ENCODE data around the gene CYP39A1.

DNA sequence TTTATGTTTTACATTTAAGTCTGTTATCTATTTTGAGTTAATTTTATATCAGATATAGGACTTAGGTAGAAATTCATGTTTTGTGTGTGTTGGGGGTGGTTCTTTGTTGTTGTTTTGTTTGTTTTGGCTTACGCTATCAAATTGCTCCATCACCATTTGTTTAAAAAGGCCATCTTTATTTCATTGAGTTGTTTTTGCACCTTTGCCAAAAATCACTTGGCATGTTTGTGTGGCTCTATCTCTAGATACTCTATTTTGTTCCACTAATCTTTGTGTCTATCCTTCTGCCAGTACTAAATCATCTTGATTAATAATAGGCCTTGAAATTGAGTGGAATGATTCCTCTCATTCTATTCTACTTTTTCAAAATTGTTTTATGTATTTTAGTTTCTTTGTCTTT is 7.4 kb downstream of the CYP39A1 start:
- TF ChIP-seq EZH2 (IDR thresholded peaks at IDR 0.05; ENCODE audit: low read depth, unreplicated experiment) (no peak), POLR2AphosphoS5 (IDR thresholded peaks at IDR 0.05; ENCODE audit: low read depth) (no peak), ZNF114 (CRISPR knock-in tag; IDR thresholded peaks at IDR 0.05) (no peak), CREB1 (CRISPR knock-in tag; IDR thresholded peaks at IDR 0.05; ENCODE audit: low read depth) (no peak), JUNB (IDR thresholded peaks at IDR 0.05; ENCODE audit: unreplicated experiment) (no peak)
- TF ChIP-seq, protein P1, sequence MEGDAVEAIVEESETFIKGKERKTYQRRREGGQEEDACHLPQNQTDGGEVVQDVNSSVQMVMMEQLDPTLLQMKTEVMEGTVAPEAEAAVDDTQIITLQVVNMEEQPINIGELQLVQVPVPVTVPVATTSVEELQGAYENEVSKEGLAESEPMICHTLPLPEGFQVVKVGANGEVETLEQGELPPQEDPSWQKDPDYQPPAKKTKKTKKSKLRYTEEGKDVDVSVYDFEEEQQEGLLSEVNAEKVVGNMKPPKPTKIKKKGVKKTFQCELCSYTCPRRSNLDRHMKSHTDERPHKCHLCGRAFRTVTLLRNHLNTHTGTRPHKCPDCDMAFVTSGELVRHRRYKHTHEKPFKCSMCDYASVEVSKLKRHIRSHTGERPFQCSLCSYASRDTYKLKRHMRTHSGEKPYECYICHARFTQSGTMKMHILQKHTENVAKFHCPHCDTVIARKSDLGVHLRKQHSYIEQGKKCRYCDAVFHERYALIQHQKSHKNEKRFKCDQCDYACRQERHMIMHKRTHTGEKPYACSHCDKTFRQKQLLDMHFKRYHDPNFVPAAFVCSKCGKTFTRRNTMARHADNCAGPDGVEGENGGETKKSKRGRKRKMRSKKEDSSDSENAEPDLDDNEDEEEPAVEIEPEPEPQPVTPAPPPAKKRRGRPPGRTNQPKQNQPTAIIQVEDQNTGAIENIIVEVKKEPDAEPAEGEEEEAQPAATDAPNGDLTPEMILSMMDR (conservative IDR thresholded peaks at IDR 0.05; ENCODE audit: low read depth in 2 of 2), result no peak
- TF ChIP-seq, protein P2, sequence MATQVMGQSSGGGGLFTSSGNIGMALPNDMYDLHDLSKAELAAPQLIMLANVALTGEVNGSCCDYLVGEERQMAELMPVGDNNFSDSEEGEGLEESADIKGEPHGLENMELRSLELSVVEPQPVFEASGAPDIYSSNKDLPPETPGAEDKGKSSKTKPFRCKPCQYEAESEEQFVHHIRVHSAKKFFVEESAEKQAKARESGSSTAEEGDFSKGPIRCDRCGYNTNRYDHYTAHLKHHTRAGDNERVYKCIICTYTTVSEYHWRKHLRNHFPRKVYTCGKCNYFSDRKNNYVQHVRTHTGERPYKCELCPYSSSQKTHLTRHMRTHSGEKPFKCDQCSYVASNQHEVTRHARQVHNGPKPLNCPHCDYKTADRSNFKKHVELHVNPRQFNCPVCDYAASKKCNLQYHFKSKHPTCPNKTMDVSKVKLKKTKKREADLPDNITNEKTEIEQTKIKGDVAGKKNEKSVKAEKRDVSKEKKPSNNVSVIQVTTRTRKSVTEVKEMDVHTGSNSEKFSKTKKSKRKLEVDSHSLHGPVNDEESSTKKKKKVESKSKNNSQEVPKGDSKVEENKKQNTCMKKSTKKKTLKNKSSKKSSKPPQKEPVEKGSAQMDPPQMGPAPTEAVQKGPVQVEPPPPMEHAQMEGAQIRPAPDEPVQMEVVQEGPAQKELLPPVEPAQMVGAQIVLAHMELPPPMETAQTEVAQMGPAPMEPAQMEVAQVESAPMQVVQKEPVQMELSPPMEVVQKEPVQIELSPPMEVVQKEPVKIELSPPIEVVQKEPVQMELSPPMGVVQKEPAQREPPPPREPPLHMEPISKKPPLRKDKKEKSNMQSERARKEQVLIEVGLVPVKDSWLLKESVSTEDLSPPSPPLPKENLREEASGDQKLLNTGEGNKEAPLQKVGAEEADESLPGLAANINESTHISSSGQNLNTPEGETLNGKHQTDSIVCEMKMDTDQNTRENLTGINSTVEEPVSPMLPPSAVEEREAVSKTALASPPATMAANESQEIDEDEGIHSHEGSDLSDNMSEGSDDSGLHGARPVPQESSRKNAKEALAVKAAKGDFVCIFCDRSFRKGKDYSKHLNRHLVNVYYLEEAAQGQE (IDR thresholded peaks at IDR 0.05; ENCODE audit: unreplicated experiment), result no peak
